GM19239 (cell line): ENCODE results near the gene RNF166.

ENCODE experiments used
- DNase-seq: peaks from one replicate; pipeline ENCODE4 v3.0.0; 2011; ENCODE audit warnings: low spot score; ENCODE audit not compliant: insufficient read length
- FAIRE-seq: peaks from 2 replicates; lab custom pipeline; 2011; peaks lifted over from hg19 to GRCh38; lab: Jason Lieb, UNC

RNF166 gene, protein sequence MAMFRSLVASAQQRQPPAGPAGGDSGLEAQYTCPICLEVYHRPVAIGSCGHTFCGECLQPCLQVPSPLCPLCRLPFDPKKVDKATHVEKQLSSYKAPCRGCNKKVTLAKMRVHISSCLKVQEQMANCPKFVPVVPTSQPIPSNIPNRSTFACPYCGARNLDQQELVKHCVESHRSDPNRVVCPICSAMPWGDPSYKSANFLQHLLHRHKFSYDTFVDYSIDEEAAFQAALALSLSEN

DNA sequence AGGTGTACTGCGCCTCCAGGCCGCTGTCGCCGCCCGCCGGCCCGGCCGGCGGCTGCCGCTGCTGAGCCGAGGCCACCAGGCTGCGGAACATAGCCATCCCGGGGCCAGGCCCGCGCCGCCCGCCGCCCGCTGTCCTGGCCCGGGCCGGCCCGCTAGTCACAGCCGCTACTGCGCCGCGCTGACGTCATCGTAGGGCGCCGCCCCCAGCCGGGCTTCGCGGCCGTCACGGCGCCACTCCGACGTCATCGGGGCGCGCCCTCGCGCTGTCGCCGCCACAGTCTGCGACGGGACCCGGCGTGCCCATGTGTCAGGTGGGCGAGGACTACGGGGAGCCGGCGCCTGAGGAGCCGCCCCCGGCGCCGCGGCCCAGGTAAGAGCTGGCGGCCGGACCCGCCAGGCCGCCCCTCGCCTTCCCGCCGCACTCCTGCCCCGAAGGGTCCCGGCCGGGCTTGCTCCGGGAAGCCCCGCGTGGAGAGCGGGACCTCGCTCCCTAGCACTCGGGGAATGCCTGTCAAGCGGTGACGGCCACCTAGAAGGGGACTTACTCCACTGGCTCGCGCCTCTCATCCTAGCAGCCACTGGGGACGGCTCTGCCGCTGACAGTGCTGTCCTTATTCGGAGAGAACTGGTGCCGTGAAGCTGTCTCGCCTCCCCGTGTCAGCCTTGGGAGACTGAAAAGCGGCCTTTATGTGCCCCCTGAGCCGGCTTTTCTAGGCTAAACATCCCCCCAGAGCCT, at the start of gene RNF166, which contains the start of gene CTU2:
Gene RNF166, minus strand, starts transcription at position 180 of the 736 bp plus-strand sequence. Its CDS starts 83 bp downstream, at position 97.
Gene CTU2, plus strand, starts transcription at position 275 of the 736 bp plus-strand sequence. Its CDS starts 28 bp downstream, at position 303.
- peak; percentile 91 for FAIRE-seq

DNA sequence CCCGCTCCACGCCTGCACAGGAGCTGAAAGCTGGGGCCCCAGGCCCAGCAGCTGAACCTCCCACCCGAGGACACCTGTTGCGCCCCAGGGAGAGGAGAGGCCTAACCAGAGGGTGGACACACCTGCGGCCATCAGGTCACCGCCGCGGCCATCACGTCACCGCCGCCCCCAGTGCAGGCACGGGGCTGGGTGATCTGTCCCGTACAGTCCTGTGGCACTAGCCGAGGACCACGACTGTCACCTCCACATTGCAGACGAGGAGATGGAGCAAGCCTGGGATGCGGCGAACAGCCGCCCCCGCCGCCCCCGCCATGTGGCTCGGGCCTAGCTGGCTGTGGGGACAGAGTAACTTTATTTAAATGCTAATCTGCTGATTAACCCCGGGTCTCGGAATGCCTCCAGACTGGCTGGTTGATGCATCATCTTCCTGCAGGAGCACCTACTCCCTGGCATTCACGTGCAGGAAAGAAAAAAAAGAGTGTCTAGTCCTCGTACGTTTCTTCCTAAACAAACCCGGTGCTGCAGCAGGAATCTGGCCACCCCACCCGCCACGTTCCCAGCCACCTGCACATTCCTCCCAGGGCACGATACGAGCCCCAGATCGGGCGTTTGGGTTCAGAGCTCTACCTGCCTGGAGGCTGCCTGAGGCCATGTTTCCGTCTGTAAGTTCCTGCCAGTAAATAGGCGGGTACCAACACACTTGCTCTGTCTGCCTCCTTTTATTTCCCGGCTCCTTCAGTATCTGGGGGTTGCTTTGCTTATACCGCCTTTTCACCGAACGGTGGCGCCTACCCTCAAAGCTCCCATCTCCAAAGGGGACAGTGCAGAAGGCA, 48.9 kb upstream of the RNF166 start:
- DNase-seq (no peak), FAIRE-seq (no peak)

More for the DNA sequence above, at the start of gene RNF166, which contains the start of gene CTU2:
- DNase-seq = peak; percentile 99

DNA sequence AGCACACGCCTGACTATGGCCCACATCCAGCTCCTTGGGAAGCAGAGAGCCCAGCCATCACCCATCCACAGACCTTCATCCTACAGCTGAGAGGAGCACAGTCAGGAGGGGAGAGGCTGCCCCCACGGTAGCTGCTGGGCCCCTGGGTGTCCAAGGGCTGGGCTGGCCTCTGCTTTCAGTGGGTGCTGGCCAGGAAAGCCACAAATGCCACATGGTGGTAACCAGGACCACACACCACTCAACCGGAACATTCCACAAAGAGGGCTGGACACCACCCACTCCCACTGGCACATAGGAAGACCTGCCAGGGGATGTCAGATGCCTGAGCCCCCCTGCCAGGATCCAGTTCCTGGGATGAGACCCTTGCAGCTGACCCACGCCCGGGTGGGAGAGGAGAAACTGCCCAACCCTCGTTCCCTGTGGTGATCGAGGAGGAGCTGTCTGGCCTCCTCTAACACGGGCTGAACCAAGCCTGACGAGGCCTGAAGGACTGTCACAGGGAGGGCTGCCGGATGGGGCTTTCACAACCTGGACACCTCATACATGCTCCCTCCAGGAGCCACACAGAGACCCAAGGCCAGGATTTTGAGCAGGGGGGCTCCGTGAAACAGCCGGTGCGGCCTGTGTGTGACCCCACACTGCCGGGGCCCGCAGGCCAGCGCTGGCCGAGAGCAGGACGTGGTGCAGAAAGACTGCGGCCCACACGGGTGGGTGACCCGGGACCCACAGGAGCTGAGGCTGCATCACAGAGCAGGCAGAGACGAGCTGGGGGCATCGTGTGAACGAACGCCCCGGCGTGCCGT, 48.1 kb upstream of the RNF166 start:
- DNase-seq = no peak
- no peak for FAIRE-seq

DNA sequence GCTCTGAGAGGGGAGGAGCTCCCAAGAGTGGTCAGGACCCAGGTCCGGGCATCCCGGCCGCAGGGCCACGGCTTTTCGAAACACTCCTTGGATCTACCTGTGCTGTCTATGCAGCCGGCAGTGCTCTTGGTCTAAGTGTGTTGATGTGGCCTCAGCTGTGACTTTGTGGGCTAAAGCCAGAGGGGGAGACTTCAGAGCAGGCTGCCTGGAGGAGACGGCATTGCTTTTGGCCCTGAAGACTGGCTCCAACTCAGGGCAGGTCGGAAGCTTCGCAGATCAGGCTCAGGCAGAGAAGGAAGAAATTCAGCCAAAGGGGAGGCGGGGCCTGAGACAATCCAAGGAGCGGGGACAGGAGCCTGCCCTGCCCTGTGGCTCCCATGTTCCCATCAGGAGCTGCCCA, 47.4 kb upstream of the RNF166 start:
- FAIRE-seq (no peak), DNase-seq (no peak)

DNA sequence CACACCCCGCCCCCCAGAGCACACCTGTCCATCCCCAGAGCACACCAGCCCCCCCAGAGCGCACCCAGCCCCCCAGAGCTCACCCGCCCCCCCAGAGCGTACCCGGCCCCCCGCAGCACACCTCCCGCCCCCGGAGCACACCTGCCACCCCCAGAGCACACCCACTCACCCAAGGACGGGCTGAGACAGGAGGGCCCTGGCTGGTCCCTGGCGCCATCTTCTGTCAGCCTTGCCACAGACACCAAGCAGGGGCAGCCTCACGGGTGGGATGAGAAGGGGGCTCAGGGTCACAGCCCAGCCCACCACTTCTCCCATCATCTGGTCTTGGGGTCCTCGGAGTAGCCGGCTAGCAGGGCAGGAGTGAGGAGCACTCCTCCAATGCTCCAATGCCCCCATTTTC, 47.0 kb upstream of the RNF166 start:
- FAIRE-seq (no peak), DNase-seq (no peak)

DNA sequence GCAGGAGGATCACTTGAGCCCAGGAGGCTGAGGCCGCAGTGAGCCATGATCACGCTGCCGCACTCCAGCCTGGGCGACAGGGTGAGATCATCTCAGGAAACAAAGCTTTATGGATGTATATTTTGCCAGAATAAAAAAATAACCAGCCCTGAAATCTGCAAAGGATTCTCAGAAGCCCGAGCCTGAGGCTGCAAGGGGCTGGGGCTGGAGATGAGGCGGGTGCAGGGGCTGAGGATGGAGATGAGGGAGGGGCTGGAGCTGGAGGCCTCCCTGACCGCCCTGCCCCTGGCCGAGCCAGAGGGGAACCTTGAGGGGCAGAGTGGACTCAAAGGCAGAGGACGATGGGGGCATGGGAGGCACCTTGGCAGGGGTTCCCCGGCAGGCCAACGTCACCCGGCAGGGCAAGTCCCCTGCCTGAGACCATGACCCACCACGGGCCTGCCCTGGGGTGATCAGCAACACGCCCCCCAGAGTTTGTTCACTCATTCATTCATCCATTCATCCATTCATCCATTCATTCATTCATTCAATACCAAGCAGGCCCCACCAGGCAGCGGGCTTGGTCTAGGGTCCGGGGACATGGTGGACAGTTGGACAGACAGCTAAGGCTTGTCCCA, 46.3 kb upstream of the RNF166 start:
- DNase-seq (no peak), FAIRE-seq (no peak)

DNA sequence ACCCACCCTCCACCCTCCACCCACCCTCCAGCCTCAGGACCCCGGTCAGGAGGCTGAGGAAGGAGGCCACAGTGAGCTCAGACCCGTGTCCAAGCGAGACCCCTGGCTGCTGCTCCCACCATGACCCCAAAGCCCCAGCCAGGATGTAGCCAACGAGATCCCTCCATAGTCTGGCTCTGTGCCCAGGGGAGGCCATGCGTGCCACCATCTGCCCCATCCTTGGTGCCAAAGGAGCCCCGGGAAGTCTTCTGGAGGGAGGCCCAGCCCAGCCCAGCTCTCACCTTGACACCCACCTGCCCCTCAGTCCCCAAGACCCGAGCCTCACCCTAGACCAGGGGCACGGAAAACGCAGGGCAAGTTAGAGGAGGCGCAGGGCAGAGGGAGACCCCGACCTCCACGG, 44.6 kb upstream of the RNF166 start:
- no peak for FAIRE-seq
- no peak for DNase-seq

DNA sequence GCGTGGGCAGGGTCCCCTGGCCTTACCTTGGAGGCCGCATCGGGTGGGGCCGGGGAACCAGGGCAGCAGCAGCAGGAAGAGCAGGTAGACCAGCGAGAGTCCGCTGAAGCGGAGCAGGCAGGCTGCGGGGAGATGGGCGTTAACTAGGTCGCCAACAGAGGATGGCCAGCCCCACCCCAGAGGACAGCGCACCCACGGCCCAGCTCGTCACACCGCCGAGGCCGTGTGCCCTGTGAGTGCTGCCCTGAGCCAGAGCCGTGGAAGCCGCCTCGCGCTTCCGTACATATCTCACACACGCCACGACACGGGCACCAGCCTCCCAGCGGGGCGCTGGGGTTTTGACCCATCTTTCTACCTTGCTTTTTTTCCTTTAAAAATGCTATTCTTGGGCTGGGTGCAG, 43.1 kb upstream of the RNF166 start:
- no peak for FAIRE-seq

DNA sequence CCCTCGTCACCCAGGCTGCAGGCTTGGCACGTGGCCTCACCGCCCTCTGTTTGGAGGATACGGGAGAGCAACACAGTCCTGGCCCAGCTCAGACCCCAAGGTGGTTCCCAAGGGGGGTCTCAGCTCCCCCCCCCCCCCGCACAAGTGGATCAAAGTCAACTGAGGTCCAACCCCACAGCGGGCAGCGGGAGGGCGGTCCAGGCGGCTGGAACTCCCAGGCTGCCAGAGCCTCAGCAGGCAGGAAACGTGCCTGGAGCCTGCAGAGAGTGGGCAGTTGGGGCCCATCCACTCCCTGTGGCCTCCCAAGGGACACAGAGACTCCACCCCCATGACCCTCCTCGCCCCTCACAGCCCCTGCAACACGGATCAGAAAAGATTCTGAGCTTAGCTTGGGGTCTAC, 42.2 kb upstream of the RNF166 start:
- no peak for DNase-seq
- no peak for FAIRE-seq

More for the DNA sequence above, 43.1 kb upstream of the RNF166 start:
- no peak for DNase-seq

DNA sequence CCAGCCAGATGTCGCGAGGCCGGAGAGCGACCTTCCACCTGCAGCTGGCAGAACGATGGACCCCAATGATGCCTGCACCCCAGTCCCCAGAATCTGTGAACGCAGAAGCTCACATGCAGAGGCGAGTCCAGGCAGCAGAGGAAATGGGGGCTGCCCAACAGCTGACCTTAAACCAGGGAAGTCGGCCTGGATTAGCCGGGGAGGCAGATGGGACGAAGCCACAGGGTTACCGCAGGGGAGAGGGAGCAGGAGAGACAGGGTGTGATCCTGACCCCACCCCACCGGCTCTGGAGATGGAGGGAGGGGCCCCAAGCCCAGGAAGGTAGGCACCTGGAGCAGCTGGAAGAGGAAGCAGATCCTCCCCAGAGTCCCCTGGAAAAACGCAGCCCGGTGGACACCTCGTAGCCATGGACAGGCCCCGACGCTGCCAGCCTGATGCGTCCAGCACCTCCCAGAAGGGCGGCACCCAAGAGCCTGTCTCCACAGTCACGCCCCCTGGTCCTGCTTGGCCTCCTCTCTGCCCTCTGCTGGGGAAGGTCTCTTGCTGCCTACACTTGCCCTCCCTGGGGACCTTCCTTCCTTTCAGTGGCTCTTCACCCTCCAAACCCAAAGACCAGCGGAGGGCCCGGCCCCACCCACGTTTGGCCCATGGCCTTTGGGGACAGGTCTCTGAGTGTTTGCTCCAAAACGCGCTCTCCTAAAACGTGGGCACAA, 41.5 kb upstream of the RNF166 start:
- FAIRE-seq (no peak), DNase-seq (peak; percentile 65)

DNA sequence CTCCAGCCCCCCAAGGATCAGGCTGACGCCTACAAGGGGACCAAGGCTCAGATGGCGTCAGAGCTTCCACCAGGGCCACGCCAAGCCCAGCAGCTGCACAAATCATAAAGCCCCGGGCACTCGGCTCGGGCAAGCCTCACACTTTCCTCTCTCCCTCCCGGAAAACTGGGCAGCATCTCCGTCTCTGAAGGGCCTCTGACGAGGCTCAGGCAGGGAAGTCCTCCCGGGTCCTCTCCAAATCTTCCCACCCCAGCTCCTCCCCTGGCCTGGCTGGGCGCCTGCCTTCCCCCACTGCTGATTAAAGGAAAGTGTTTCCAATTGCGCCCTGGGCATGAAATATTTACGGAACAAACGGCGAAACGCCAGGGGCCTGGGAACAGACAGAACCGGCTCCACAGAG, 40.3 kb upstream of the RNF166 start:
- FAIRE-seq (no peak), DNase-seq (no peak)

DNA sequence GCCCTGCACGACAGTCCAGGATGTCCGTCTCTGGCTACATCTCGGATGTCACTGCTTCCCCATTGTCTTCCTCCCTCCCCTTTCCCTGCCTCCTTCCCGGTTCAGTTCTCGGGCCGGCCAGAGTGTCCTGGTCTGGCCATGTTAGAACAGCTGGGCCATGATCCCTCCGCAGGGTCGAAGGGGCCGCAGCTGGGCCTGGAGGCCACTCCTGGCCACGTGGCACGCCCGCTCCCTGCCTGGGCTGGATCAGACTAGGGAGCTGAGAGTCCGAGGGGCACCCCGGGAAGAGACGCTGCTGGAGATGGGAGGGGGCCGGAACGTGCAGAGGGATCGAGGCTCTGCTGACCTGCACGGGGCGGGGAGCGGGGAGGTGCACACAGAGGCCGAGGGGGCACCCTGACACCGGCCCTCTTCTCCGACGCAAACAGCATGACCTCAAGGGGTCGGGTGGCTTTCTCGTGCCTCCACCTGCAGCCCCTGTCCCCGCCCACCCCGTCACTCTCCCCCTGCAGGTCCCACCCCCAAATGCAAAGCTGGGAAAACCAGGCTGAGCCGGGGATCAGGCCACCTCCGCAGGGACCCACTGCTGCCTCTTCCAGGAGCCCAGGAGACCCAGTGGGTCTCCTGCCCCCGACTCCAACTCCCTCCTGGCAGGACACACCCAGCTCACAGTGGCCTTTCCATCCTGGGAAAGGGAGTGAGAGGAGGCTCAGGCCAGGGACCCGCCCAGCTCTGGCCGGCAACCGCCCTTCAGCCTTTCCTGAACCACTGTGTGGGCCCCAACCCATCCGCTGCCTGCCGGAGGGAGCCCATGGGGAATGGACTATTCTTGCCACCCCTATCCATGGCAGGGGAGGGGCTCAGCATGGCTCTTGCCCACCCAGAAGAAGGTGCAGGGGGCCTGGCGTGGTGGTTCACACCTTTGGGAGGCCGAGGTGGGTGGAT, 38.6 kb upstream of the RNF166 start:
- DNase-seq = no peak
- no peak for FAIRE-seq

DNA sequence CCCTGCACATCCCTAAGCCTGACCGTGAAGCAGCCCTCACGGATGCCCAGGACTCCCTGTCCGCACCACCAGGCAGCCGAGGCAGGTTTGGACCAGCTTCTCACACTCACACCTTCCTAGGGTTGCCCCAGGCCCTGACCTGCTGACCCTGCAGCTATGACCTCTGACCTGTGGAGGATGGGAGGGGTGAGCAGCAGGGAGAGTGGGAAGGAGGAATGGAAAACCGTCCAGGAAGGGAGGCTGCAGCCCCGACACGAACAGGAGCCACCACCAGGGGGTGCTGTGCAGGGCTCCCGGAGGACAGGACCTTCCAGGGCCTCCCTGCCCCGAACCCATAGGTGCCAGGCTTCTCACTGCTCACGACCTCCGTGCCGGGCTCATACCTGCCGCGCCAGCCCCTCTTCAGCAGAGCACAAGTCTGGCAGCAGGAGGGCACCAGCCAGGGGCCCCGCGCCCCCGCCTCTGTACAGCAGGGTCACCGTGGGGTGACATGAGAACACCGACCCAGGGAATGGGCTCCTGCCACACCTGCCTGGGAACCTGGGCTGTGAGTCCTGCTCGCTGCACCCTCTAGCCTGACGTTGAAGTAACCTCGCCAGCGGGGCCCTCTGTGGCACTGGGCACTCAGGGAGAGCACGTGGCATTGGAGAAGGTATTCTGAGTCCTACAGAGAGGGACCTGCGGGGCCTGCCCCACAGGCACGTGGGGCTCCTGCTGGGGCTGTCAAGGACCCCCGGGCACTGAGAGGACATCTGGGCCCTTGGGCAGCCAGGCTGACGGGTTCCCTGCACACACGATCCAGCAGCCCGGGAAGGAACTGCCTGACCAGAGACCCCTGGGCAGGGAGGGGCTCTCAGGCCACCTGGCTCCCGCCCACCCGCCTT, 37.7 kb upstream of the RNF166 start:
- FAIRE-seq (peak; percentile 76), DNase-seq (peak; percentile 85)

DNA sequence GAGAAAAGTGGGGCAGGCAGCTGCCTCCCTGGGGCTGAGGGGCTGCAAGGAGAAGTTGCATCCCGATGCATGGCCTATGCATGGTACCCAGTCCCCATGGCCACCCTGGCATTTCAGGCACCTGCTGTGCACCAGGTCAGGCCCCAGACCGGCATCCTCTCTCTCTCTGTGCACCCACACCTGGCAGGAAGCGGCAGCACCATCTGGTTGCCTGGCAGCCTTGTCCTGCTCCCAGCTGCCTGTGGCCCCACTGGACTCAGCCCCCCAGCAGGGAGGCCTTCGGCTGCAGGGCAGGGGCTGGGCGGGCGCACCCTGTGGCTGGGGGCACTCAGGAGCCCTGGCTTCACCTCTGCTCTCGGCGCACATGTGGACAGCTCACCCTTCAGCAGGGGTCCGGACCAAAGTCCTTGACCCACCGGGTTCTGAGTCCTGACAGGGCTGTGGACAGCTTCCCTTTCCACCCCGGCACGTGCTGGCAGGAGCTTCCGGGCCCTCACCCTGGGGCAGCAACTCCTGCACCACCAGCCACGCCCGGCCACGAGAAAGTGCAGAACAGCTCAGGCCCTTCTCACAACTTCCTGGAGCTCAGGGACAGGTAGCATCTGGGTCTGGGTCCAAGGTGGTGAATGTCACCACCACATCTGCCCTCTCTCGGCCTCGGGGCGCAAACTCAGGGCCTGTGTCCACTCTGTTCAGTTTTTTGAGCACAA, 36.8 kb upstream of the RNF166 start:
- DNase-seq = no peak
- no peak for FAIRE-seq

DNA sequence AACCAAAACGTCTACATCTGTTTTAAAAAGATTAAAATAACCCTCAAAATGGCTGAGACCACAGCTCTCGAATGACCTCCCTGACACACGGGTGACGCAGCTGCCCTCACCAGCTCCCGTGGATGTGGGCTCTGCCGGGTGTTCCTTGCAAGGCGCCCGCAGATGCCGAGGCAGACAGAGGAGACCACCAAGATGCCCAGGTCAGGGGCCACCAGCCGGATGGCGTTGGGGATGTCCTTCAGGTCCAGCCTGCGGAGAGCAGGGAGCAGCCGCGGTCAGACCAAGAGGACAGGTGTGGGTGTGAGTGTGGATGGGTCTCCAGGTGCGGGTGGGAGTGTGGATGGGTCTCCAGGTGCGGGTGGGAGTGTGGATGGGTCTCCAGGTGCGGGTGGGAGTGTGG, 35.2 kb upstream of the RNF166 start:
- DNase-seq (no peak), FAIRE-seq (no peak)

DNA sequence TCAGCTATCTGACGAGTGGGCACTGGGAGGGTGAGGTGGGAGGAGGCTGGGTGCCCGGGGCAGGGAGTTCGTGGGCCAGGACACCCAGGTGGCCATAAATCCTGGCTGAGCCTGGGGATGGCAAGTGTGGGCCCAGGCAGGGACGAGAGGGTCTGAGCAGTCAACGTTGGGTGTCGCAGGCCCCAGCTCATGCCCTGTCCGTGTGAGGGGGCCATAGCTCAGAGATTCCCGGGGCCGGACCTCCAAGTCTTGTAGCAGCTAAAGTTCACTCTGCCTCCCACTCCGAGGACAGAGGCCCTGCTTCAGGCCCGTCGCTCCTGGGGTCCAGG, 34.5 kb upstream of the RNF166 start:
- FAIRE-seq = no peak
- no peak for DNase-seq
